ENCODE data around the gene CDK17.

DNA sequence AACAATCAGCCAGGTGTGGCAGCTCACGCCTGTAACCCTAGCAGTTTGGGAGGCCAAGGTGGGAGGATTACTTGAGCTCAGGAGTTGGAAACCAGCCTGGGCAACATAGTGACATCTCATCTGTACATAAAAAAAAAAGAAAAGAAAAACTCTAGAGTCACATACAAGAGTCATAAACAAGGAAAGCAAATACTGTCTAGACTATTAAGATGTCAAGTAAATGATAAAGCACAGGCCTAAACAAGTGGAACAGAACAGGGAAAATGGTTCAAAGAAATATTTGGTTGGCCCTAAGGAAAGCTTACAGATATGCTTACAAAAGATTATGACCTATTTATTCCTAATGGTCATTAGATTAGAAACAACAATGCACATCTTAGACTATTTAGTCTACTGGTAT is 12.3 kb downstream of the CDK17 start:
- TF ChIP-seq, protein P1, sequence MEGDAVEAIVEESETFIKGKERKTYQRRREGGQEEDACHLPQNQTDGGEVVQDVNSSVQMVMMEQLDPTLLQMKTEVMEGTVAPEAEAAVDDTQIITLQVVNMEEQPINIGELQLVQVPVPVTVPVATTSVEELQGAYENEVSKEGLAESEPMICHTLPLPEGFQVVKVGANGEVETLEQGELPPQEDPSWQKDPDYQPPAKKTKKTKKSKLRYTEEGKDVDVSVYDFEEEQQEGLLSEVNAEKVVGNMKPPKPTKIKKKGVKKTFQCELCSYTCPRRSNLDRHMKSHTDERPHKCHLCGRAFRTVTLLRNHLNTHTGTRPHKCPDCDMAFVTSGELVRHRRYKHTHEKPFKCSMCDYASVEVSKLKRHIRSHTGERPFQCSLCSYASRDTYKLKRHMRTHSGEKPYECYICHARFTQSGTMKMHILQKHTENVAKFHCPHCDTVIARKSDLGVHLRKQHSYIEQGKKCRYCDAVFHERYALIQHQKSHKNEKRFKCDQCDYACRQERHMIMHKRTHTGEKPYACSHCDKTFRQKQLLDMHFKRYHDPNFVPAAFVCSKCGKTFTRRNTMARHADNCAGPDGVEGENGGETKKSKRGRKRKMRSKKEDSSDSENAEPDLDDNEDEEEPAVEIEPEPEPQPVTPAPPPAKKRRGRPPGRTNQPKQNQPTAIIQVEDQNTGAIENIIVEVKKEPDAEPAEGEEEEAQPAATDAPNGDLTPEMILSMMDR (conservative IDR thresholded peaks at IDR 0.05; ENCODE audit: low read length), result no peak
- TF ChIP-seq EZH2phosphoT487 (IDR thresholded peaks at IDR 0.05; ENCODE audit: borderline replicate concordance), result no peak
